HL-60 (cell line): ENCODE measurements around the gene RFC4.

Source experiments
- DNase-seq, 2 experiments: peaks; one replicate each; pipeline ENCODE4 v3.0.0-alpha.2; 2010 to 2020; ENCODE audit warnings: low read depth in 1 of 2, low spot score in 1 of 2
- H3K27ac ChIP-seq: fragments of 250-450 bp; sonication (Bioruptor Pico); replicated peaks from 2 replicates; pipeline ENCODE4 v1.5.1; 2020; ENCODE audit warnings: mild to moderate bottlenecking, moderate library complexity
- H3K27me3 ChIP-seq: fragments of 250-450 bp; sonication (Bioruptor Pico); 2 replicates; pipeline ENCODE4 v1.5.1; 2021; ENCODE audit warnings: mild to moderate bottlenecking, moderate library complexity; ENCODE audit not compliant: insufficient read depth, poor library complexity, severe bottlenecking
- H3K4me3 ChIP-seq: replicated peaks from 2 replicates; pipeline ENCODE4 v1.5.1; 2011; ENCODE audit warnings: mild to moderate bottlenecking, control low read depth, low read length; ENCODE audit not compliant: insufficient read depth
- GABPA ChIP-seq: IDR thresholded peaks from 2 replicates; pipeline ENCODE4 v1.6.1; 2012; ENCODE audit warnings: low read depth
- POLR2AphosphoS5 ChIP-seq: IDR thresholded peaks from 2 replicates; pipeline ENCODE4 v1.6.1; 2012; ENCODE audit warnings: low read depth
- REST ChIP-seq: IDR thresholded peaks from 2 replicates; pipeline ENCODE4 v1.6.1; 2012; ENCODE audit warnings: low read depth; ENCODE audit not compliant: insufficient replicate concordance
- SPI1 ChIP-seq: IDR thresholded peaks from 2 replicates; pipeline ENCODE4 v1.6.1; 2012; ENCODE audit warnings: low read depth, mild to moderate bottlenecking, borderline replicate concordance
- TF ChIP-seq, protein P1 (sequence below): IDR thresholded peaks from one replicate; pipeline ENCODE4 v1.5.1; 2011; ENCODE audit warnings: low read length, control low read depth, inconsistent platforms; ENCODE audit not compliant: insufficient read depth

RFC4 gene

GRCh38 chr3:186842426-186843038 lies 36.2 kb upstream of the RFC4 start, which contains the start of gene ADIPOQ:
ADIPOQ (plus strand) TSS chr3:186842710; CDS start chr3:186853059, 10,349 bp downstream.
- no peak within 1 kb of the TSS for H3K4me3 ChIP-seq
- TF ChIP-seq, protein P1, sequence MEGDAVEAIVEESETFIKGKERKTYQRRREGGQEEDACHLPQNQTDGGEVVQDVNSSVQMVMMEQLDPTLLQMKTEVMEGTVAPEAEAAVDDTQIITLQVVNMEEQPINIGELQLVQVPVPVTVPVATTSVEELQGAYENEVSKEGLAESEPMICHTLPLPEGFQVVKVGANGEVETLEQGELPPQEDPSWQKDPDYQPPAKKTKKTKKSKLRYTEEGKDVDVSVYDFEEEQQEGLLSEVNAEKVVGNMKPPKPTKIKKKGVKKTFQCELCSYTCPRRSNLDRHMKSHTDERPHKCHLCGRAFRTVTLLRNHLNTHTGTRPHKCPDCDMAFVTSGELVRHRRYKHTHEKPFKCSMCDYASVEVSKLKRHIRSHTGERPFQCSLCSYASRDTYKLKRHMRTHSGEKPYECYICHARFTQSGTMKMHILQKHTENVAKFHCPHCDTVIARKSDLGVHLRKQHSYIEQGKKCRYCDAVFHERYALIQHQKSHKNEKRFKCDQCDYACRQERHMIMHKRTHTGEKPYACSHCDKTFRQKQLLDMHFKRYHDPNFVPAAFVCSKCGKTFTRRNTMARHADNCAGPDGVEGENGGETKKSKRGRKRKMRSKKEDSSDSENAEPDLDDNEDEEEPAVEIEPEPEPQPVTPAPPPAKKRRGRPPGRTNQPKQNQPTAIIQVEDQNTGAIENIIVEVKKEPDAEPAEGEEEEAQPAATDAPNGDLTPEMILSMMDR = no peak
- TF ChIP-seq REST (no peak), SPI1 (no peak), POLR2AphosphoS5 (no peak), GABPA (no peak)
- DNase-seq = no peak
- no peaks in the 10 kb centered on the region for H3K27me3 ChIP-seq
- H3K27ac ChIP-seq = no peak within 1 kb of the TSS

GRCh38 chr3:186841620-186842019 lies 35.3 kb upstream of the RFC4 start:
- H3K4me3 ChIP-seq = no peak overlapping the region
- no peaks in the 10 kb centered on the region for H3K27me3 ChIP-seq
- no peak for DNase-seq
- TF ChIP-seq, protein P1 = no peak
- TF ChIP-seq GABPA (no peak), SPI1 (no peak), POLR2AphosphoS5 (no peak), REST (no peak)
- H3K27ac ChIP-seq = no peak overlapping the region

DNA sequence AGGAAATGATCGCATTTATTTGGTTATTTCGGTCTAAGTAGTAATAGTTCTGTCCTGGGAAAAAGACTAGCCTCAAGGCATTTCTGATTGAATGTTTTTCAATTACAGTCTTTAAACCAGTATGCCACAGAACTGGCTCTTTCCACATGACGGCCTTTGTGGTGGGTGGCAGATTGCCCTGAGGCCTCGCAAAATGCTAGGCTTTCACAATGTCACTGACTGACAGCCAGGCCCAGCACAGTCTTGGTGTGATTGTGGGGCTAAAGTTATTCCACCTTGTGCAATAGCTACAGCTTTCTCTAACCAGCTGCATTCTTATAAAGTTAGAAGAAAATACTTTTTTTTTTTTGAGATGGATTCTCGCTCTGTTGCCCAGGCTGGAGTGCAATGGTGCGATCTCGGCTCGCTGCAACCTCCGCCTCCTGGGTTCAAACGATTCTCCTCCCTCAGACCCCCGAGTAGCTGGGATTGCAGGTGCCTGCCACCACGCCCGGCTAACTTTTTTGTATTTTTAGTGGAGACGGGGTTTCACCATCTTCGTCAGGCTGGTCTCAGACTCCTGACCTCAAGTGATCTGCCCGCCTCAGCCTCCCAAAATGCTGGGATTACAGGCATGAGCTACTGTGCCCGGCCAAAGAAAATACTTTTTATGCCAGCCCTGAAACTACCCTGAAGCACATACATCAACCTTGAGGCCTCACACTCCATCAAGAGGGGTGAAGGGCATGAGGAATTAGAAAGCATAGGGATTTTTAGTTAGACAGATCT lies 33.8 kb upstream of the RFC4 start:
- TF ChIP-seq SPI1 (no peak), GABPA (no peak), POLR2AphosphoS5 (no peak), REST (no peak)
- TF ChIP-seq, protein P1 = no peak
- H3K27me3 ChIP-seq = no peaks in the 10 kb centered on the region
- H3K27ac ChIP-seq = no peak overlapping the region
- H3K4me3 ChIP-seq = no peak overlapping the region
- DNase-seq = peak in 1 of 2 experiments; percentile 32
